Esophagus squamous epithelium (tissue), 4 donors: ENCODE measurements around the gene TAS1R1.
A peak's percentile ranks its signal among the peaks of the same experiment; 100 is the strongest.

Source experiments
- POLR2A ChIP-seq, 4 donors: fragments of 450-650 bp; IDR thresholded peaks; one replicate each; pipeline ENCODE4 v1.6.1; 2017; ENCODE audit warnings: antibody characterized with exemption in 4 of 4, mild to moderate bottlenecking in 4 of 4, moderate library complexity in 3 of 4
- TF ChIP-seq, protein P1 (sequence below), 6 experiments: fragments of 450-650 bp in 4 of 6; fragments of 200-600 bp in 2 of 6; sonication (generic) in 2 of 6; IDR thresholded peaks; one replicate each; pipeline ENCODE4 v1.5.1; 2016 to 2019; ENCODE audit warnings: antibody characterized with exemption in 6 of 6, mild to moderate bottlenecking in 4 of 6, moderate library complexity in 4 of 6

DNA sequence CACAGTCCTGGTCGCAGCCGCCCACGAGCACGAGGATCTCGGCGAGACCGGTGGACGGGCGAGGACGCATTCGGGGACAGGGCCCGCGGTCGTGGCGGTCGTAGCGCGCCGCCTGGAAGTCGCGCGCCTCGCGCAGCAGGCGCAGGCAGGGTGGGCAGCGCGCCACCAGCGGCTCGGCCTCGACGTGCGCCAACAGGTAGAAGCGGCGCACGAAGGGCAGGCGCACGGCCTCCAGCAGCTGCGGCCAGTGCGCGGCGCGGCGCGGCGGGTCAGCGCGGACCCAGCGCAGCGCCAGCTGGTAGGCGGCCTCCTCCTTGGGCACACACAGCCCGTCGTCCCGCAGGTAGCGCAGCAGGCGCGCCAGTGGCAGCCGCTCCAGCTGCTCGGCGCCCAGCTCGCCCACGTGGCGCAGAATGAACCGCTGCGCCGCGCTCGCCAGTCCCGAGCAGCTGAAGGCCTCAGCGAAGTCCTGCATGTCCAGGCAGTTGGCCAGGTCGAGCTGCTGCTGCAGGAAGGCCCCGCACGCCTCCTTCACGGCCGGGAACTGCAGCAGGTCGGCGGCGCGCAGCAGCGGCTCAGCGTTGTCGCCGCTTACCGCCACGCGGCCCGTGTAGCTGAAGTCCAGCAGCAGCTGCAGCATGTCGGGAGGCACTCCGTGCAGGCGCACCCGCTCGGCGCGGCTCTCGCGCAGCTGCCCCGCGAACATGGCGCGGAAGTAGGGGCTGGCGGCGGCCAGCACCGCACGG, 47.0 kb downstream of the TAS1R1 start:
- TF ChIP-seq, protein P1, sequence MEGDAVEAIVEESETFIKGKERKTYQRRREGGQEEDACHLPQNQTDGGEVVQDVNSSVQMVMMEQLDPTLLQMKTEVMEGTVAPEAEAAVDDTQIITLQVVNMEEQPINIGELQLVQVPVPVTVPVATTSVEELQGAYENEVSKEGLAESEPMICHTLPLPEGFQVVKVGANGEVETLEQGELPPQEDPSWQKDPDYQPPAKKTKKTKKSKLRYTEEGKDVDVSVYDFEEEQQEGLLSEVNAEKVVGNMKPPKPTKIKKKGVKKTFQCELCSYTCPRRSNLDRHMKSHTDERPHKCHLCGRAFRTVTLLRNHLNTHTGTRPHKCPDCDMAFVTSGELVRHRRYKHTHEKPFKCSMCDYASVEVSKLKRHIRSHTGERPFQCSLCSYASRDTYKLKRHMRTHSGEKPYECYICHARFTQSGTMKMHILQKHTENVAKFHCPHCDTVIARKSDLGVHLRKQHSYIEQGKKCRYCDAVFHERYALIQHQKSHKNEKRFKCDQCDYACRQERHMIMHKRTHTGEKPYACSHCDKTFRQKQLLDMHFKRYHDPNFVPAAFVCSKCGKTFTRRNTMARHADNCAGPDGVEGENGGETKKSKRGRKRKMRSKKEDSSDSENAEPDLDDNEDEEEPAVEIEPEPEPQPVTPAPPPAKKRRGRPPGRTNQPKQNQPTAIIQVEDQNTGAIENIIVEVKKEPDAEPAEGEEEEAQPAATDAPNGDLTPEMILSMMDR (IDR thresholded peaks at IDR 0.05), result peak in 1 of 6 experiments; percentile 2
- no peak for TF ChIP-seq POLR2A (IDR thresholded peaks at IDR 0.05)
